HG02623 (cell line): ENCODE data around the gene ENTPD2.

Experiments
- ATAC-seq: cut with Tn5 transposase; IDR thresholded peaks from one replicate; pipeline ENCODE4 v1.9.1; 2021; ENCODE audit warnings: moderate library complexity; ENCODE audit not compliant: unreplicated experiment

ENTPD2 gene

GRCh38 chr9:137080260-137081122, 26.6 kb upstream of the ENTPD2 start:
- no peak for ATAC-seq

DNA sequence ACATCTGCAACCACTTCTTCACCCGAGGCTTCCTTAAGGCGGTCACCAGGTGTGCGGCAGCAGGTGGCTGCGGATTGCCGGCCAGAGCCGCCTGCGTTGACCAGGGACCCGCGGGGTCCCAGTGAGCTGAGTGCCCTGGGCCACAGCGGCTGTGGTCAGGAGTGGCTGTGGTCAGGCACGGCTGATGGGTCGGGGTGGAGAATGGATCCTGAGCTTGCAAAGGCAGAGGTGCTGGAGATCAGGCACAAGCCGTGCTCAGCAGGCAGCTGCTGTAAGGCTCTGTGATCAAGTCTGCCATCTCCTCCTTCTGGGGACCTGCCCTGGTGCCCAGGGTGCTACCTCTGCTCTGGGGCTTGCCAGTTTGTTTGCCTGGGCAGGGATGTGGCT, 25.5 kb upstream of the ENTPD2 start:
- no peak for ATAC-seq

- ATAC-seq: no peak
Observed at GRCh38 chr9:137078701-137079400, 25.0 kb upstream of the ENTPD2 start.

DNA sequence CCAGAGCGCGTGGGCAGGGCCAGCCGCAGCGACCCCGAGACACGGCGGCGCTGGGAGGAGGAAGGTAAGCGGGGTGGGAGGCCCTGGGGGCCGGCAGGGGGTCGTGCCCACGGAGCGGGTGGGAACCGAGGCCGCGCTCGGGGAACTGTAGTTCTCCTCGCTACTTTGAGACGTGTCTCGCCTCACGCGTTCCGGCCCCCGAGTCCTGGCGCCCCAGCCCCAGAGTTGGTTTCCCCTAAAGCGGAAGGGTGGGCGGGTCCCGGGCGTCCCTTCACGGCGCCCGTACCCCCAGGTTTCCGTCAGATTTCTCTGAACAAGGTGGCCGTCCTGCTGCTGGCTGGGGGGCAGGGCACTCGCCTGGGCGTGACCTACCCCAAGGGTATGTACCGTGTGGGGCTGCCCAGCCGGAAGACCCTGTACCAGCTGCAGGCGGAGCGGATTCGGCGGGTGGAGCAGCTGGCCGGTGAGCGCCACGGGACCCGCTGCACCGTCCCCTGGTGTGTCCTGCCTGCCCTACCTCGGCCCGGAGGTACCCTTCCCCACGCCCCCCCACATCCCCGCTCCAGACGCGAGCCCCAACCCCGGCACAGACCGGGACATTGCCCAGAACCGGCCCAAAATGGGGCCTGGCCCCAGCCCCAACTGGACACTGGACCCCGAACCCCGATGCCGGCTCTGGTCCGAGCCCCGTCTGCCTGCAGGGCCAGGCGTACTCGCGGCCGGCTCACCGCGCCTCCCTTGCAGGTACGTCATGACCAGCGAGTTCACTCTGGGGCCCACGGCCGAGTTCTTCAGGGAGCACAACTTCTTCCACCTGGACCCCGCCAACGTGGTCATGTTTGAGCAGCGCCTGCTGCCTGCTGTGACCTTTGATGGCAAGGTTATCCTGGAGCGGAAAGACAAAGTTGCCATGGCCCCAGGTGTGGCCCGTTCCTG, 24.2 kb upstream of the ENTPD2 start:
- peak; percentile 17 for ATAC-seq

GRCh38 chr9:137077010-137077747, 23.3 kb upstream of the ENTPD2 start, which contains the start of gene UAP1L1:
UAP1L1 (plus strand) TSS chr9:137077517; CDS start chr9:137077533, 16 bp downstream.
- peak; percentile 50 for ATAC-seq

- ATAC-seq: no peak
Observed at GRCh38 chr9:137076636-137077009, 22.8 kb upstream of the ENTPD2 start.

- no peak for ATAC-seq
Observed at GRCh38 chr9:137075275-137075775, 21.5 kb upstream of the ENTPD2 start.

DNA sequence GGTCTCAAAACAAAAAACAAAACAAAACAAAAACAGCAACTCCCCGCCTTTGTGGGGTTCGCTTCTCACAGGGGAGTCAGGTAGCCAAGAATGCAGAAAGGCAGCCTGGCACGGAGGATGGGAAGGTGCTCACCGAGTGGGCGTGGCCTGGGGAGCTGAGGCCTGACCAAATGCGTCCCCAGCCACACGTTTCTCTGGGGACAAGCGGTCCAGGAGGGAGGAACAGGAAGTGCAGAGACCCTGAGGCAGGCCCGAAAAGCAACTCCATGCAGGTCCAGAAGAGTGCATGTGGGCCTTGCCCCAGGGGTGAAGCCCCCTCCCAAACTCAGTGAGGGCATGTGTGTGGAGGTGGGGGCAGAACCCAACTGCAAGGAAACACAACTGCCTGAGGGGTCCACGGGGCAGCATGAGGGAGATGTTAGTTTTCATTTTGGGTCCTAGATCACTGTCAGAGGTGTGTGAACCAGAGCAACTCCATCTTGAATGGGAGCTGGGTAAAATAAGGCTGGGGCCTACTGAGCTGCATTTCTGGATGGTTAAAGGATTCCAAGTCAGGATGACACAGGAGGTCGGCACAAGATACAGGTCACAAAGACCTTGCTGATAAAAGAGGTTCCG, 20.9 kb upstream of the ENTPD2 start:
- ATAC-seq: no peak

DNA sequence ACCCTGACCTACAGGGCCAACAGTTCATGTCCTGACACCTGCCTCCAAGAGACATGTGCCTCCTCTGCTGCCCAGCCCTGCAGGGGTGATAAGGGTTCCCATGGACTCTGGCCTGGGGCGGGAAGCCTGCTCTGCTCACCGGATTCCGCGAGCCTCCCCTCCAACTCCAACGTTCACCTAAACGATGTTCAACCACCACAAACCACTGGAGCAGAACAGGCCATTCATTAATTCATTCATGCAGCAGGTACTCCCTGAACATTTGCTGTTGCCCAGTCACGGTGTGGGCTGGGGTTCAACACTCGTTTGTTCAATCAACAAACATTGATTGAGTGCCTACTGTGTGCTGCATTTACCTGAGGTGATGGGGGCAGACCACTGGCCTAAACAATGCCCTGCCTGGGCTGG, 20.1 kb upstream of the ENTPD2 start:
- ATAC-seq: no peak

DNA sequence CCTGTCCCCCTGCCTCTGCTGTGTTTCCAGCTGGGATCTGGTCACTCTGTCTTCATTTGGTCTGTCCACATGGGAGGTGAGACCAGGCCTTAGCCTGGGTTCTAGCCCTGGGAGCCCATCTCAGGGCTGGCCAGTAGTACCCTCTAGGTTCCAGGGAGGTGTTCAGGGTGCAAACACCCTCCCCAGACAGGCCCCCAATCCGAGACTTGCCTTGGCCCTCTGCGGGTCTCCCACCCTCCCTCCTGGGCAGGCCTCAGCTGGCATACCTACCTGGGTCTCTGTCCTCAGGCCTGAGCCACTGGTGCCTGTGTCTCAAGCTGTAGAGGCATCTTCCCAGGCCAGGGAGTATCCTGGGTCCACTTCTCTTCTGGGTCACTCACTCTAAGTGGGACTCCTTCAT, 17.4 kb upstream of the ENTPD2 start:
- ATAC-seq: no peak

GRCh38 chr9:137070906-137071275, 17.0 kb upstream of the ENTPD2 start:
- ATAC-seq: no peak

GRCh38 chr9:137070201-137070905, 16.5 kb upstream of the ENTPD2 start, which contains the start of gene SAPCD2:
SAPCD2 (minus strand) TSS chr9:137070557; CDS start chr9:137070460, 97 bp downstream.
- peak; percentile 72 for ATAC-seq

- no peak for ATAC-seq
Observed at GRCh38 chr9:137069508-137070091, 15.7 kb upstream of the ENTPD2 start.

GRCh38 chr9:137068539-137069507, 15.0 kb upstream of the ENTPD2 start:
- ATAC-seq: no peak

- ATAC-seq: no peak
Observed at GRCh38 chr9:137067860-137068538, 14.1 kb upstream of the ENTPD2 start.

- ATAC-seq: no peak
Observed at GRCh38 chr9:137066096-137066861, 12.4 kb upstream of the ENTPD2 start.
